NCI-H748 treated with DMSO at 0.1 percent for 48 hours (cell line): ENCODE results near the gene PHF12.
A peak's percentile ranks its signal among the peaks of the same experiment; 100 is the strongest.

Source experiments
- DNase-seq: peaks from one replicate; lab custom pipeline; 2025; lab: John Stamatoyannopoulos, UW

The PHF12 gene

DNA sequence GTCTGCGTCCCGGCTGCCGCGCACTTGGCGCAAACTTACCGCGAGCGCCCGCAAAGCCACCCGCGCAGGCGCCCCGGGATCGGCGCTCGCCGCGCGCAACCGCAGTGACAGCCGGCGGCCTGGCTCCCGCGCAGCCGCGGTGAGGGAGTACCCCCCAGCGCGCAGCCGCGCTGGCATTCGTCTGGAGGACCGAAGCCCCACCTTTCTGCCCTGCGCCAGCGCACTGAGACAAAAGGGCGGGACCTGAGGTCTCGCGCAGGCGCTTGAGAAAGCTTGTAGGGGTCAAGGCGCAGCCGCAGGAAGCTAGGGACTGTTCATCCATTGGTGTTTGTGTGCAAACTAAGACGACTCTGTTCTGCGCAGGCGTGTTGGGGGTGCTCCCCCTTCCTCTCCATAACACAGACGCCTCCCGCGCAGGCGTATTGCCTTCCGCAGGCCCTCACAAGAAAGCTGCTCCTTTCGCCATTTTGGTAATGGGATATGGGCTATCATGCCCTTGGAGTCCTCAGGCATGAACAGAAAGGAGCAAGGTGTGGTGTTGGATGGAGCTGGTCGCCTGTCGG lies at the start of gene PHF12:
Gene PHF12 (minus strand): TSS at position 91 of the 563 bp plus-strand sequence. CDS start 558 bp downstream, outside the sequence.
- peak; percentile 100 for DNase-seq

DNA sequence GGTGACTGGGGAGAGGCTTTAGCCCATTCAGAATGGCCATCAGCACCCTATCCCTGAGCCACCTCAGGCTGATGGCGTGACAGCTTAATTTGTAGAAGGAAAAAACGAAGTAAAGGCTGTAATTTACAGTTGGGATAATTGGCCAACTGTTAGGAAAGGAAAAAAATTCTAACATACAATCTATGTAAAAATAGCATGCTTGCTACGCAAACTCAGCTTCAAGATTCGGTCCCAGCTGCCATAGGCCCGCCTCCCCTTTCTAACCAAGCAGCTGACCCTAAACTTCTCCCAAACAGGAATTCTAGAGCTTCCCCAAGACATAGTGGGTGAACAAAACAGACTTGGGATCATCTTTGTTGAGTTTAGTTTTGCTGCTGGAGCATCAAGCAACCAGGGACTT lies 49.7 kb upstream of the PHF12 start:
- no peak for DNase-seq

DNA sequence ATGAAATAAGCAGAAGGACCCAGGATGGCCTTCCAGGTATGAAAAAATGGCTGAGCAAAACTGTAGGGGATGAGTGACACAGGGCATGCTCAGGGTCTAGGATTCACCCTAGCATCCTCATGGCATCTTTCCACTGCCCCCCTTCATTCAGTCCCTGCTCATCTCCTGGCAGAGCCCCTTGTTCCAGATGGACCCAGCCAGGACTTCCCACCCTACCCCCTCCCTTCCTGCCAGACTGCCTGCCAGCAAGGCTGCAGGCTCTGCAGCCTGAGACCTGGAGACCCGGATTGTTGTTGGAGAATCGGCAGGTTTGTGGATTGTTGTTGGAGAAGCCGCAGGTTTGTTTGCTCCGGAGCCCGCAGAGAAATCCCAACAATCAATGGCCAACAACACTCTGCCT lies 47.9 kb upstream of the PHF12 start:
- DNase-seq = no peak

DNA sequence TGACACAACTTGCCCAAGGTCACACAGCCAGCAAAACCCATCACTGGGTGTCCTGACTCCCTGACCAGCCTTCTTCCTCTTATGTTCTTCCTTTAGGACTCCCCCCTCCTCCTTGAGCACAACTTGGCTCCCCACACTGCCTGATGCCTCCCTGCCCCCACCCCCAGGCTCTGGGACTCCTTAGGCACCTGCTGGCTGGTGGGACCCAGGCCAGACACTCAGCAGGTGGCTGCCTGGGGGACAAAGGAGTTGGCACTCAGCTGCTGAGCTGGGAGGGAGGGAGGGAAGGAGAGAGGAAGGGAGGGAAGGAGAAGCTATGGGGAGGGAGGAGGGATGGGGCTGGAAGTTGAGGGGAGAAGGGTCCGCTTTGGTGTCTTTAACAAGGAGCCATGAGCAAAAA lies 46.5 kb upstream of the PHF12 start:
- no peak for DNase-seq

DNA sequence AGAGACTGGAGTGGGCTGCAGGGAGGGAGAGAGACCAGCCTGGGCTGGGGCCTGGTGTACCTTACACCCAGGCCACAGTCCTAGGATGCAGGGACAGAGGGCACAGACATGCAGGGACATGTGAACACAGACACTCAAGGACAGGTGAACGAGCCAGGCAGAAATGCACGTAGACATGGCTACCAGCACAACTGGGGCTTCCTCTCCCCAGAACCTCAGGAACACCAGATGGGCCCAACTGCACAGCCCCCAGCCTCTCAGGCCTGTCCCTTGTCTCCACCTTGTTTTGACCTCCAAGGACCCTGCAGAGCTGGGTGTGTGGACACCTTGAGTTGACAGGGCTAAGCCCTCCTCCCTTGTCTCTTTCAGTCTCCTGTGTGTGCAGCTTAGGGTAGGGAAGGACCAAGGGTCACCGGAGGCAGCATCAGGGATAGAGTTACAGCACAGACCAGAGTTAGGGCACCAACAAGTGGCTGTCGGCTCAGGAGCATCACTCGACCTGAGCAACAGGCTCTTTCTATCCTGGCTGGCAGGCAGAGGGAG lies 45.3 kb upstream of the PHF12 start:
- DNase-seq = no peak

DNA sequence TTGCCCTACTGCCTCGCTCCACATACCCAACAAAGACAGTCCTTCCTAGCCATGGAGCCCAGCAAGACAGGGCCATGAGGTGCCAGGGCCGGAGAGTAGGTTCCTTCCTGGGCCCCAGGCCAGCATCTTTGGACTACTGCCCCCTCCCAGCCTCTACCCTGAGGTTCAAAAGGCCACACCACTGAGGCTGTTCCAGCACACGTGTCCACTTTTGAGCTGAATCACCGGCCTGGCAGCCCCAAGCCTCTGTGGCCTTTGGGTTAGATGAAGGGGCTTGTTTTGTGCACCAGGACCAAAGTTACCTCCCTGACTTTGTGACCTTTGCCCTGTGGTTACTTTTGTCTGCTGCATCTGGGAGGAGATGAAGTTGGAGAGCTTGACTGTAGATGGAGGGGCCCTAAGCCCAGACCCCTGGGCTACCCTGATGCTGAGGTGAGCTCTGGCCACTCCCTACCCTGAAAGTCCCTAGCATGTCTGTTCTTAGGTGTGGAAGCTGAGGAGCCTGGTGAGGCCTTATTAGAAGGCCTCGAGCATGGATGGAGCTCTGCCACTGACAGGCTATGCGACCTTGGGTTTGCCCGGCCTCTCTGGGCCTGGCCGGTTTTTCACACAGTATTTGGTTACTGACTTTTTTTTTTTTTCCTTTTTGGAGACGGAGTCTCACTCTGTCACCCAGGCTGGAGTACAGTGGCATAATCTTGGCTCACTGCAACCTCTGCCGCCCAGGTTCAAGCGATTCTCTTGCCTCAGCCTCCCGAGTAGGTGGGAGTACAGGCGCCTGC lies 42.5 kb upstream of the PHF12 start:
- DNase-seq = no peak

DNA sequence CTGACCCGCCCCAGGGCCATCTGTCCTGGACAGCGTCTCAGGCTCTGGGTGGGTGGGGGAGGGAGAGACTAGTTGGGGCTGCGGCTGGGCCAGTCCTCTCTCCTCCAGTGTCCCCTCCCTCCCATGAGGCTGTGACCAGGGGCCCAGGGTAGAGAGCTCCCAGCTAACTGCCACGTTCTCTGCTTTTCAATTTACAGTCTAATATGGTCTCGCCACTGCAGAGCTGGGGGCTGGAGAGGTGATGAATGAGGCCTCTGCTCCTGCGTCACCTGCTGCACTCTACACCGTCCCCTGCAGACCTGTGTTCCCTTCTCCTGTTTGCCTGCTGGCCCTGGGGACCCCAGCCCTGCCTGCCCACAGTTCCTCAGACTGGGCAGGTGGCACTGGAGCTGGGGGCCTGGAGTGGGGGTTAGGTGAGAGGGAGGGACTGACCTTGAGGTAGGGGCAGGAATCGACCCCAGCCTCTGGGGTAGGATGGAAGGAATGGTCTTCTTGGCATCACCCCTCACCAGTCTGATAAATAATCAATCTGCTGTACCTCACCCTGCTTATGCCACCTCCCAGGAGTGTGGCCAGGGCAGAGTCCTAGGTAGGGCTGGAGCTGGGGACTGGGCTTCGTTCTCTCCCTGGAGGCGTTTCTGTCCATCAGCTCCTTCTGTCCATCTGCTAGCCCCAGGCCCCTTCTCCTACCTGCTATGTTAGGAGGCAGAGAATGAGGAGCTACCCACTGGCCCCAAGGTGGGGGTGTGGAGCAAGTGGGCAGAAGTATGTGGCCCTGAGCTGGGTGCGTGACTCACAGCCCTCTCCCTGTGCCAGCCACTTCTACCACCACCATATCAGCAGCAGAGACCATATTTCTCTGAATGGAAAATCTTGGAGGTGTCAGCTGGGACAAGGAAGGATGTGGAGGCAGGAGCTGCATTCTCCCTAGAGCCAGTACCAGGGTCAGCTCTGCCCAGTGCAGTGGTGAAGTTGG lies 41.6 kb upstream of the PHF12 start:
- no peak for DNase-seq

DNA sequence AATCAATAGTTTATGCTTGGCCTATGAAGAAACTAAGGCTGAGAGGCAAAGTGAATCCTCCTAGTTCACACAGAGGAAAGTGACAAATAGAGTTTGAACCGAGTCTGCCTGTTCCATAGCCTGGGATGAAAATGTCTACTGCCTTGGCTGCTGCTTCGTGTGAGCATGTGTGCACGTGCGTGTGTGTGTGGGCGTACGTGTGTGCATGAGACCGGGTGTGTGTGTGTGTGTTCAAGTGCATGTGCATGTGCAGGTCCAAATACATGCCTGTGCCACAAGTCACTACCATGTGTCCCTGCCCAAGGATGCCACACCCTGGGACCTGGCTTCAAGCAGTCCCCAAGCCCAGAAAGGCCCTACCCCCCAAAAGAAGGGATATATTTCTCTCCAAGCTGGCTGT lies 40.9 kb upstream of the PHF12 start:
- DNase-seq = no peak

DNA sequence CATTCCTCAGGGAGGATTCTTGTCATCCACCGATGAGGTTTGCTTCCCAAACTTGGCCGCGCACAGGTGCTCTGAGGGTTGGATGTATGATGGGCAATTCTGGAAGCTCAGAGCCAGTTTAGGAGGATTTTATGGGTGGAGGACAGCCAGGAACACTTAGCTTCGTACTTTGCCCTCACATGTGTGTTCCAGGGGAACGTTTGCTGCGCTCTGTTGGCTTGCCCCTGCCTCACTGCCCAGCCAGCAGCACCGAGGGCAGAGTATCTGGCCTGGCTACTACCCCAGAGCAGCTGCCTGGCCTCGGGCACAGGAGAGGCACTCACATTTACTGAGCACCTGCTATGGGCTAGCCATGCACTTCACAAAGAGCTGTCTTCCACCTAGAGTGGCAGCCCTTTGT lies 40.5 kb upstream of the PHF12 start:
- DNase-seq = no peak

DNA sequence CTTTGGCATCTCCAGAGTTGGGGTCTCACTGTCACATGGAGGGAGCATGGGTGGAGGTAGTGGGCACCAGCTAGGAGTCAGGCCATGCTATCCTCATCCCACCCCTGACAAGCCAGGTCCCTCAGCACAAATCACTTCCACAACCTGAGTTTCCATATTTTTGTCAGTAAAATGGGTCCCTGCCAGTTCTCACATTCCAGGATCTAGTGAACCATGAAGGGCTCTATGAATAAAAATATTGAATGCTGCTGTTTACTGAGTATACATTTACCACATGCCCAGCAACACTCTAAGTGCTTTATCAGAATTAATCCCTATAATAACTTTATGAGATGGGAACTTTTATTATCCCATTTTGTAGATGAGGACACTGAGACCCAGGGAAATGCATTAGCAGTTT lies 37.7 kb upstream of the PHF12 start:
- no peak for DNase-seq

DNA sequence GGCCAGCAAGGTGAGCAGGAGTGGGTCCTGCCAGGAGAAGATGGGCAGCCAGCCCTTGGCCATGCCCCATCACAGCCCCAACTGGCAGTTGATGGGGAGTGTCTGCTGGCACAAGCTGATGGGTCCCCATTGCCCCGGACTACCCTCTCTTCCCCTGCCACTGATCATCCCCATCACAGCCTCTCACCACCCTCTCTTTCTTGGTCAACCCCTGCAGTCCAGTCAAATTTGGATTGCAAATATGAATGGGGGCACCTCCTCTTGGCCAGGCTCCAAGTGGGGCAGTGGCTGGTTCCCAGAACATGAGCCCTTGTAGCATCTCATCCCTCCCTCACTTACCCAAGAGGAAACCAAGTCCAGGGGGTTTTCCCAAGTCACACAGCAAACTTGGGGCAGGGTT lies 37.2 kb upstream of the PHF12 start:
- DNase-seq = no peak

DNA sequence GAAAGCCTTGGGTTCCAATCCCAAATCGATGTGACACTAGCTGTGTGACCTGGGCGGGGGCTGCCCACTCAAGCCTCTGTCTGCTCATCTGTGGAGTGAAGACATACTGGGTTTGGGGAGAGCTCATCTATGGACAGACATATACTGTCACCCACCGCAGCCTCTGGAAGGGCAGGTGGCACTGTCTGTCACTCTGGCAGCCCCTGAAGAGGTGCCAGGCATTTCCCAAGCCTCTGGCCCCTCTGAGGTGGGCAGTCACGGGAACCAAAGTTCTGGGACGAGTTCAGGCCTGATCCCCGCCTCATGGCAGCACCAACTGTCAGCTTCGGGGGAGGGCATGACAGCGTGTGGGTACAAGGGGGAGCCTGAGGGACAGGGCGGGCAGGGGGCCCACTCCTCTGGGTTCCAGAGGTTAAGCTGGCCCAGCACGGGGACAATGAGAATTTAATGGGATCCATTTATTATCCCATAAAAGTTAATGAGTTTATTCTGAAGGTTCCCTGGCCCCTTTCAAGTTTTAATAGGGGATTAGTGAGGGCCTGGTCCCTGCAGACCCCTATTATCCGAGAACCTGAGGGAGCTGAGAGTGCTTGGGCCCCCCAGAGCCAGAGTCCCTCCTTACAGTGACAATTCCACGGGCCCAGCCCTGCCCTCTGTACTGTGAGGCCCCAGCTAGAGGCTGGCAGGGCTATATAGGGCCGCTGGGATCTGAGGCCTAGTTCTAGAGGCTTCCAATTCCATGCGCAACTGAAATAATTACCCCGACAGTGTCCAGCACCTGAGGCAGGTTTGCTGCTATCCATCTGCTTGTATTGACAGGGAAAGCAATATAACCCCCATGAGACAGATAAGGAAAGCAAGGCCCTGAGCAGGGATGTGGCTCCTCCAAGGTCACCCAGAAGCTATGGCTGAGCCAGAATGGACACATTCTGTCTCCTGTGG lies 35.7 kb upstream of the PHF12 start:
- DNase-seq = no peak

DNA sequence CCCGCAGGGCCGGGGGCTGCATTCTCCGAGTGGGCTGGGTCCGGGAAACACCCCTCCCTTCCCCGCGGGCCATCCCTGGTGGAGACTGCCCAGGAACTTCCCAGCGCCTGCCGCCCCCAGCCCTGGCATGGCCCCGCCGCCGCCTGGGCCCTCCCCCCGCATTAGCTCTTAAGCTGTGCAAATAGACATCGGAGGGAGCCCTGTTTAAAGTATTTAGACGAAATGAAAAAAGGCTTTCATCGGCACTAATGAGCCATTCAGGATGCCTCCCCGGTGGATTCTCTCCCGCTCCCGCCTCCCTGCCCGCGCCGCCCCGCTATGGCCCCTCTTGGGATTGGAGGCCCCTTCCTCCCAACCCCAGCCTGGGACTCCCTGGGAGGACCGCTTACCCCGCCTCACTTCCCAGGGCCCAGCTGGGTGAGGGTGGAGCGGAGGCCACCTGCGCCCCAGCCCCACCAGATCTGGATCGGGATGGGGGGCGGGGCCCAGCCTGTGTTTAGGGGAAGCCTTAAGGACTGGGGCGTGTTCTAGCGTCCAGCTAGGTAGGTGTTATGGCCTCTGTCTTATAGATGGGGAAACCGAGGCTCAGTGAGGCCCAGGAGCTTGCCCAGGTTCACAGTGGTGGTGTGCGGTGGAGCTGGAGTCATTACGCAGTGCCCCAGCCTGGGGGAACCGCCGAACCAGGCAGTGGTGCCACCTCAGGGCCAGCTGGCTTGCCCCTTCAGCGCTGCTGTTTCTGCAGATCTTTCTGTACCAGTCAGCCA lies 34.8 kb upstream of the PHF12 start:
- DNase-seq = peak; percentile 70

DNA sequence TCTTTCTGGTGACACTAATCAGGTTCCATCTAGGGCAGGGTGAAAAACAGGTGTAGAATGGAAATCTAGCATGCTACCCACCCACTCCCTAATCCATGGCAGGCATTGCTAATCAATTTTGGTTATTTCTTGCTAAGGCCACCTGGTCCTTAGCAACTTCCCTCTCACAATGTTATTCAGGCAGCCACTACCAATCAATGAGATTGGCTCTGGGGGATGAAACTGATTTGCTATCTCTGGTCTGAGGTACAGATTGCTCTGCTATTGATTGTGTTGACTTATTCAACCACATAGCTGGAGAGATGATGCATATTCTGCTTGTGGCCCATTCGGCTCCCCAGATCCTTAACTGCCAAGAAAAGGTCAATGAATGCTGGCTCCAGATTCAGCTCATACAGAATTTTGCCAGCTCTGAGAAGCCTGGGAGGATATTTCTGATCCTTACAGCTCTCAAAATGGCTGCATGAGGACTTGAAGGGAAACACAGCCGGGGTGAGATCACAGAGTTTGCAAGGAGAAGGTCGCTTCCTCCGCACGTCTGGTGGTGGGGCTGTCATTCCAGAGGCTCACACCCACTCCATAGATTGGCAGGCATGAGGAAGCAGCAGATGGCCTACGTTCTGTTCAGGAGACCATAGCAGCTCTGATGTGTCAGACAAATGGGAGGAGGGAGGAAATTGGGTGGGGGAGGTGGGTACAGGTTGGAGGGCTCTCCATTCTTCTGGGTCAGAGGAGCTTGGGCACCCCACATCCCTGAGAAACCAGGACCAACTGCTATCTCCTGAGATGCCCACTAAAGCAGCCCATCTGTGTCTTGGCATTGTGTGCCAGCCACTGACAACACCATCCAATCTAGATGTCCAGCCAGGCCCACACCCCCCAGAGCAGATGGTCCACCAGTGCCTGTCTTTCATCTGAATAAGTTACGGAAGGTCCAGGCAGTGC lies 32.2 kb upstream of the PHF12 start:
- DNase-seq = no peak

DNA sequence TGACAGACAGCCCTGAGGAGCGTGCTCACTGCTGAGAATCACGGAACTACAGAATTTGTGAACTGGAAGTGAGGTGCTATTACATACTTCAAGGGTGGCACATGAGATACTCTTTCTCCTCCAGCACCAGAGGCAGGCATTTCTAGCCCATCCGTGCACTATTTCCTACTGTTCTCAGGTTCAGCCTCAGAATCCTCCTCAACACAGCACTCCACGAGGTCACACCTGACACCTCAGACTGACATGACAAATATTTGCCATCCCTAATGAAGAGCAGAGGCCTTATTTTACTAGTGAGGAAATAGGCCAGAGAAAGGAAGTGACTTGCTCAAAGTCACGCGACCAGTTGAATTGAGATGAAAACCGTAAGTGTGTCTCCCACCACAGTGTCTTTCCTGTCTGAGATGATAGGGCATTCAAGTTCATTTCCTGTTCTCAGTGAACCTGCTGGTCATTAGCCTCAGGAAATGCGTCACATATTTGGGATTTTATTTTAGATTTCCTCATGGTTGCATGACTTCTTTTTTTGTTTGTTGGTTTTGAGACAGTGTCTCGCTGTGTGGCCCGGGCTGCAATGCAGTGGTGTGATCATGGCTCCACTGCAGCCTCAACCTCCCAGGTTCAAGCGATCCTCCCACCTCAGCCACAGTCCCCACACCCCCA lies 30.9 kb upstream of the PHF12 start:
- no peak for DNase-seq

DNA sequence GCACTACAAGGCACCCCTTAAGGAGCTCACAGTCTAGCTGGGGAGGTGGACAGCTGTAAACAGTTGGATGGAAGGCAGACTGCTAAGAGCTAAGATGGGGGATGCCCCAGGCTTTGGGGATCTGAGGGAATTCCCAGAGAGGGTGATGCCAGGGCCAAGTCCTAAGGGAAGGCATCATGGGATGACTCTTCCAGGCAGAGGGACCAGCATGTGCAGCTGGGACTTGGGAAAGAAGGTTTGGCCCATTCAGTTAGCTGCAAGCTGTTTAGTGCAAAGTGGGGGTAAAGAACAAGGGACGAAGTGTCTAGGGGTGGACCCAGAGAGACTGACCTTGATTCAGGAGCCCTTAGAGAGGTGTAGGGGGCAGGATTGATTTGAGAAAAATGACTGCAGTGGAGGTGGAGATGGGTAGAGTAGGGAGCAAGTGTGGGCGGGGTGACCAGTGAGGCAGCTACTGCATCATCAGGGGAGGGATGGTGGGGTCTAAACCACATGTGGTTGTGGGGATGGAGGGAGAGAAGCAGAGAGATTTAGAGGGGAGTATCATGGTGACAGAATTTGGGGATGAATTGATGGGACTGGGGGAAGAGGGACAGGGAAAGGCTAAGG lies 27.1 kb upstream of the PHF12 start:
- DNase-seq = no peak

DNA sequence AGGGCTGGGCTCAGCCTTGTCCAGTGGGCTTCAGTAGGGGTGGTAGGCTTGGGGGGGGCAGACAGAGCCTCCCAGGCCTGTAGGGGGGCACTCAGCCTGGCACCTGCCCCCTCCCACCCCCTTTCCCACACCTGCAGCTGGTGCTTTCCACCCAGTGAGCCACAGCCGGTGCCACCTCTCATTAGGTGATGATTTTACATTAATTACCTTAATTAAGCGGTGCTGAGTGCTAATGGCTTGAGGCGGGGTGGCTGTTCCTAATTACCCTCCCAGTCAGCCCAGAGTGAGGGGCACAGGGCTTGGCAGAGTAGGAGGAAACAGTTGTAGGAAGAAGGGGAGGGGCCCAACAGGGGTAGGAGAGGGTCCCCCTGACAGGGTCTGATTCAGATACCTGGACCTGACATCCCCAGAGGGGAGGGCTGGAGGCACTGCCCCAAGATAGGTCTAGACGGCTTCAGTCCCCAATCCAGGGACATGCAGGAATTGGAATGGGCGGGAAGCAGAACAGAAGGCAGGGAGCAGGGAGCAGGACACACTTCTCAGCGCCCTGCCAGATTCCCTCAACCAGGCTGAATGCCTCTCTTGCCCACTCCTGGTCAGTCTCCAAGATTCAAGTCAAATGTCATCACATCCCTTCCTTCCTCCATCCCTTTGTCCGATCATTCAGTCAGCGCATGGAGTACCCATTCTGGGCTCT lies 26.5 kb upstream of the PHF12 start:
- DNase-seq = no peak

DNA sequence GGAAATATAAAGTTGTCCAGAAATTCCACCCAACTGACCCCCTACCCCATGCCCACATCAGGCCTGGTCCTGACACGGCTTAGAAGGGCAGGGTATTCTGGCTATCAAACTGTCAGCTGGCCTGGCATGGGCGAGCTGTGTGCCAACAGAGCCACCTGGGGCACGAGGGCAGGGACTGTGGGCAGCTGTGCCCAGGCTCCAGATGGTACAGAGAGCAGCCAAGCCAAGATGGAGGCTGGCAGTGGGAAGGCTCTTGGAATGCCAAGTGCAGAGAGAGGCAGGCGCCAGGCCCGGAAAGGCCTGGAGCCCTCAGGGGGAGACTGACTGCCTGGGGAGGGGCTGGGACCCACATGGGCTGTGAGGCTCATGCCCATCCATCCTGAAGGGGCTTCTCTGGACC lies 24.3 kb upstream of the PHF12 start:
- DNase-seq = no peak
